Measurements from ENCODE around the gene EFCAB8.

The EFCAB8 gene

DNA sequence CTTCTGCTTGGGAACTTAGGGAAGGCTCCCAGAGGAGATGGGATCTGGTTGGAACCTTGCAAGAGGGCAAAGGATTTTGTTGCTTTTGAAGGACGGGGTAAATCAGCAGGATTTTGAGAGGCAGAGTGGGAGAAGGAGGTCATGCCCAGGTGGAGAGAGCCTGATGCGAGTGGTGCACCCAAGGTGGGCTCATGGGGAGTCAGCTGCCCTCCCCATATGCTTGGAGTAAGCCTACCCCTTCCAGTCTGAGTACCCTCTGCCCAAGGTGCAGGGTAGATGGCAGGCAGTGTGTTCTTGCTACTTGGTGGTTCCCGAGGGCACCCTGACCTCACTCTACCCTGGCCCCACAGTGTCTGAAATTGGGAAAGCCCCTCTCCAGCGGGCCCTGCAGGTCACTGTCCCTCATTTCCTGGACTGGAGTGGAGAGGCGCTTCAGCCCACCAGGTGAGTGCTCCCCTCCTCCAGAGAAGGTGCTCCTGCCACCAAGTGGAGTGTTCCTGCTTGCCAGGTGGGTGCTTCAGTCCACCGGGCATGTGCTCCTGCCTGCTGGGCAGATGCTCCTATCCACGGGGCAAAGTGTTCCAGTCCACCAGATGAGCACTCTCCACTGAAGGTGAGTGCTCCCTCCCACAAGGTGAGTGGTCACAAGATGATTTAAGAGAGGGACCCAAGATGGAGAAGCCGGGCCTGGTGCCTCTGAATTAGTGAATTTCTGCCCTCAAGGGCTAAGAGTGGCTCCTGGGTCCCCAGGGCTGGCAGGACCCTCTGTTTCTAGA lies 152.1 kb downstream of the EFCAB8 start:
- DNase-seq, result no peak
